Measurements from ENCODE around the gene SHROOM4.

The SHROOM4 gene

GRCh38 chrX:50627696-50628095, 186.3 kb downstream of the SHROOM4 start:
- TF ChIP-seq CTCF (IDR thresholded peaks at IDR 0.05), result no peak
- no peak overlapping the region for H3K27ac ChIP-seq
- no peak for DNase-seq (ENCODE audit: low spot score)
- no peak overlapping the region for H3K4me3 ChIP-seq

GRCh38 chrX:50626432-50626831, 187.6 kb downstream of the SHROOM4 start:
- H3K27ac ChIP-seq, result no peak overlapping the region
- H3K4me3 ChIP-seq, result no peak overlapping the region
- TF ChIP-seq CTCF (IDR thresholded peaks at IDR 0.05), result no peak
- no peak for DNase-seq (ENCODE audit: low spot score)

GRCh38 chrX:50622751-50623150, 191.2 kb downstream of the SHROOM4 start:
- no peak for DNase-seq (ENCODE audit: low spot score)
- H3K4me3 ChIP-seq, result no peak overlapping the region
- TF ChIP-seq CTCF (IDR thresholded peaks at IDR 0.05), result no peak
- H3K27ac ChIP-seq, result no peak overlapping the region

- no peak for DNase-seq (ENCODE audit: low spot score)
- H3K27ac ChIP-seq, result peak overlapping the region in 1 of 2 donors; percentile 35
- no peak for TF ChIP-seq CTCF (IDR thresholded peaks at IDR 0.05)
- H3K4me3 ChIP-seq, result no peak overlapping the region
These were observed 195.0 kb downstream of the SHROOM4 start for GRCh38 chrX:50618788-50619558.

GRCh38 chrX:50617183-50617582, 196.8 kb downstream of the SHROOM4 start:
- no peak for TF ChIP-seq CTCF (IDR thresholded peaks at IDR 0.05)

GRCh38 chrX:50615570-50616158, 198.3 kb downstream of the SHROOM4 start:
- no peak for DNase-seq (ENCODE audit: low spot score)
- no peak for TF ChIP-seq CTCF (IDR thresholded peaks at IDR 0.05)
- Histone ChIP-seq H3K27ac (no peak overlapping the region), H3K4me3 (no peak overlapping the region)

More at GRCh38 chrX:50617183-50617582, 196.8 kb downstream of the SHROOM4 start:
- no peak for DNase-seq (ENCODE audit: low spot score)
- no peak overlapping the region for H3K27ac ChIP-seq
- no peak overlapping the region for H3K4me3 ChIP-seq

GRCh38 chrX:50614460-50614859, 199.5 kb downstream of the SHROOM4 start:
- TF ChIP-seq CTCF (IDR thresholded peaks at IDR 0.05), result no peak
- Histone ChIP-seq H3K4me3 (no peak overlapping the region), H3K27ac (no peak overlapping the region)
- DNase-seq (ENCODE audit: low spot score), result no peak

Measured in coronary artery (tissue), 2 donors.